GM23338 (cell line): ENCODE measurements around the gene JKAMP.

Experiments
- CREB1 ChIP-seq: fragments of 250-450 bp; sonication (Bioruptor Pico); IDR thresholded peaks from 2 replicates; pipeline ENCODE4 v1.5.0; 2020; ENCODE audit warnings: low read depth, mild to moderate bottlenecking, moderate library complexity
- CTCF ChIP-seq, 2 experiments: fragments of 200-600 bp in 1 of 2; sonication (generic) in 1 of 2; conservative IDR thresholded peaks; 2 replicates each; pipeline versions ENCODE4 v1.5.1 to v1.6.1; 2016 to 2017; ENCODE audit warnings: antibody characterized with exemption in 2 of 2, low read depth in 2 of 2, mild to moderate bottlenecking in 2 of 2, moderate library complexity in 1 of 2
- EZH2 ChIP-seq: fragments of 200-600 bp; sonication (generic); IDR thresholded peaks from one replicate; pipeline ENCODE4 v1.8.0; 2017; ENCODE audit warnings: antibody characterized with exemption, mild to moderate bottlenecking, low read depth; ENCODE audit not compliant: unreplicated experiment
- EZH2phosphoT487 ChIP-seq: fragments of 200-600 bp; sonication (generic); IDR thresholded peaks from one replicate; pipeline ENCODE4 v1.8.1; 2018; ENCODE audit warnings: antibody characterized with exemption; ENCODE audit not compliant: unreplicated experiment
- JUNB ChIP-seq: IDR thresholded peaks from one replicate; pipeline ENCODE4 v1.6.1; 2016; ENCODE audit warnings: antibody characterized with exemption; ENCODE audit not compliant: unreplicated experiment
- NANOG ChIP-seq: IDR thresholded peaks from 2 replicates; pipeline ENCODE4 v1.6.1; 2016; ENCODE audit warnings: antibody characterized with exemption, borderline replicate concordance
- POLR2AphosphoS5 ChIP-seq: IDR thresholded peaks from 2 replicates; pipeline ENCODE4 v1.6.1; 2016; ENCODE audit warnings: antibody characterized with exemption, low read depth
- REST ChIP-seq: IDR thresholded peaks from one replicate; pipeline ENCODE4 v1.6.1; 2018; ENCODE audit warnings: antibody characterized with exemption; ENCODE audit not compliant: unreplicated experiment
- STAT1 ChIP-seq: IDR thresholded peaks from one replicate; pipeline ENCODE4 v1.6.1; 2016; ENCODE audit warnings: antibody characterized with exemption; ENCODE audit not compliant: unreplicated experiment
- ZNF114 ChIP-seq: fragments of 250-450 bp; sonication (Bioruptor Pico); IDR thresholded peaks from 2 replicates; pipeline ENCODE4 v1.5.0; 2020; ENCODE audit warnings: mild to moderate bottlenecking, moderate library complexity
- ZNF331 ChIP-seq: fragments of 250-450 bp; sonication (Bioruptor Pico); IDR thresholded peaks from 2 replicates; pipeline ENCODE4 v1.5.0; 2020; ENCODE audit warnings: low read depth, mild to moderate bottlenecking, moderate library complexity
- ZNF462 ChIP-seq: fragments of 250-450 bp; sonication (Bioruptor Pico); IDR thresholded peaks from 2 replicates; pipeline ENCODE4 v1.5.0; 2020; ENCODE audit warnings: mild to moderate bottlenecking, moderate library complexity
- TF ChIP-seq, protein P1 (sequence below): IDR thresholded peaks from 2 replicates; pipeline ENCODE4 v1.6.1; 2016; ENCODE audit warnings: antibody characterized with exemption

- TF ChIP-seq CTCF (conservative IDR thresholded peaks at IDR 0.05; ENCODE audit: low read depth in 2 of 2): no peak
- no peak for TF ChIP-seq POLR2AphosphoS5
- no peak for TF ChIP-seq REST
- TF ChIP-seq EZH2: no peak
- no peak for TF ChIP-seq CREB1
- TF ChIP-seq JUNB: no peak
- TF ChIP-seq EZH2phosphoT487: no peak
- no peak for TF ChIP-seq NANOG
- no peak for TF ChIP-seq ZNF114
- no peak for TF ChIP-seq ZNF462 (CRISPR knock-in tag)
- TF ChIP-seq, protein P1, sequence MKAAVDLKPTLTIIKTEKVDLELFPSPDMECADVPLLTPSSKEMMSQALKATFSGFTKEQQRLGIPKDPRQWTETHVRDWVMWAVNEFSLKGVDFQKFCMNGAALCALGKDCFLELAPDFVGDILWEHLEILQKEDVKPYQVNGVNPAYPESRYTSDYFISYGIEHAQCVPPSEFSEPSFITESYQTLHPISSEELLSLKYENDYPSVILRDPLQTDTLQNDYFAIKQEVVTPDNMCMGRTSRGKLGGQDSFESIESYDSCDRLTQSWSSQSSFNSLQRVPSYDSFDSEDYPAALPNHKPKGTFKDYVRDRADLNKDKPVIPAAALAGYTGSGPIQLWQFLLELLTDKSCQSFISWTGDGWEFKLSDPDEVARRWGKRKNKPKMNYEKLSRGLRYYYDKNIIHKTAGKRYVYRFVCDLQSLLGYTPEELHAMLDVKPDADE: no peak
- TF ChIP-seq ZNF331 (CRISPR knock-in tag): no peak
- no peak for TF ChIP-seq STAT1
Observed at GRCh38 chr14:59458486-59458885, 25.8 kb upstream of the JKAMP start.
